ENCODE data around the gene LRR1.
"Not testable (repeated sequence)": the region's sequence is repeated elsewhere in the genome, so short reads cannot be mapped to it uniquely, and the experiment has no call there.

Gene LRR1

DNA sequence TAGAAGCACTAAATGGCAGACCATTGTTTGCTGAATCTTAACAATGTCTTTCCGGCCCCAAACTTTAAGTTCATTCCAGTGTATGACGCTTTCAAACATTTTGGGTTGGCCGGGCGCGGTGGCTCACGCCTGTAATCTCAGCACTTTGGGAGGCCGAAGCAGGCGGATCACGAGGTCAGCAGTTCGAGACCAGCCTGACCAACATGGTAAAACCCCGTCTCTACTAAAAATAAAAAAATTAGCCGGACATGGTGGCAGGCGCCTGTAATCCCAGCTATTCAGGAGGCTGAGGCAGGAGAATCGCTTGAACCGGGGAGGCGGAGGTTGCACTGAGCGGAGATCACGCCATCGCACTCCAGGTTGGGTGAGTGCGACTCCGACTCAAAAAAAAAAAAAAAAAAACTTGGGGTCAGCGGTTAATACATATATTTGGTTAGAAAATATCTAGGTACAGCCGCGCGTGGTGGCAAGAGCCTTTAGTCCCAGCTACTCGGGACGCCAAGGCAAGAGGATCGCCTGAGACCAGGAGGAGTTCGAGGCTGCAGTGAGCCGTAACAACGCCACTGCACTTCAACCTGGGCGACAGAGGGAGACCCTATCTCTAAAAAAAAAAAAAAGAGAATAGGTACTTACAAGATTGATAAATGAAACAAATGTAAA lies 13.6 kb upstream of the LRR1 start:
- H3K27ac ChIP-seq = peak overlapping the region; percentile 81
- not testable (repeated sequence) for DNase-seq (ENCODE audit: low read depth, low spot score)

DNA sequence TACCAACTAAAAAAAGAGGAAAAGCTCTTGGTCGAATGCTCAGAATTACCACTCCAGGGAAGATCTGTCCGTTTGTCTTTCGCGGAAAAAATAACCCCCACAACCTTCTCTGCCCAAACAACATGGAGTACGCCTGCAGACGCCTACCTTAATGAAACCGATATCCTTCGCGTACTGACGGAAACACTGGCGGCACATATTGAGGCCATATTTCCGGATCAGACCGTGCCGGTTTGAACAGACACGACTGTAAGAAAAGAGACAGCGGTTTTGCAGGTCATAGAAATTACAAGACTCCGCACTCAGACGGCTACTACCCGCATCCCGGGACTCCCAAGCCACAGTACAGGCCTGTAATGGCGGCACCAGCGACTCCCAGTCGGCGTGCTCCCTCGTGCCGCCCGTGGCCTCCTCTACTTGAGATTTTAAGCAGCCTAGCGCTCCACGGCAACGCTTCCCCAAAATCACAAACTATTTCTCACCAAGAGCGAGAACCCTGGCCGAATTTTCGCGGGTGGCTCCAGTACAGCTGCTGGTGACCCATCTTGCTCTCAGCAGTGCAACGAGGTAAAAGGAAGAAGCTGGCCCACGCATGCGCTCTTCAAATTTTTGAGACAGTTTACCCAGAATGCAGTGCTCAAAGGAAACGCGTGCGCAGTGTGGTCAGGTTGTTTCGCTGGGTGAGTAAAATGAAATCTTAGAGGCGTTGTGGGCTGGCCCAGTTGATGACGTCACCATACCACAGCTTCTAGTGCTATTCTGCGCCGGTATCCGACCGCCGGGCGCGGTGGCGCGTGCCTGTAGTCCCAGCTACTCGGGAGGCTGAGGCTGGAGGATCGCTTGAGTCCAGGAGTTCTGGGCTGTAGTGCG lies 12.7 kb upstream of the LRR1 start, which contains the start of gene RPS29:
RPS29 (minus strand) TSS at position 578 of the 870 bp plus-strand sequence; CDS start at position 544, 34 bp downstream.
- H3K27ac ChIP-seq = peak within 1 kb of the TSS; percentile 81
- DNase-seq (ENCODE audit: low read depth, low spot score) = peak; percentile 91

DNA sequence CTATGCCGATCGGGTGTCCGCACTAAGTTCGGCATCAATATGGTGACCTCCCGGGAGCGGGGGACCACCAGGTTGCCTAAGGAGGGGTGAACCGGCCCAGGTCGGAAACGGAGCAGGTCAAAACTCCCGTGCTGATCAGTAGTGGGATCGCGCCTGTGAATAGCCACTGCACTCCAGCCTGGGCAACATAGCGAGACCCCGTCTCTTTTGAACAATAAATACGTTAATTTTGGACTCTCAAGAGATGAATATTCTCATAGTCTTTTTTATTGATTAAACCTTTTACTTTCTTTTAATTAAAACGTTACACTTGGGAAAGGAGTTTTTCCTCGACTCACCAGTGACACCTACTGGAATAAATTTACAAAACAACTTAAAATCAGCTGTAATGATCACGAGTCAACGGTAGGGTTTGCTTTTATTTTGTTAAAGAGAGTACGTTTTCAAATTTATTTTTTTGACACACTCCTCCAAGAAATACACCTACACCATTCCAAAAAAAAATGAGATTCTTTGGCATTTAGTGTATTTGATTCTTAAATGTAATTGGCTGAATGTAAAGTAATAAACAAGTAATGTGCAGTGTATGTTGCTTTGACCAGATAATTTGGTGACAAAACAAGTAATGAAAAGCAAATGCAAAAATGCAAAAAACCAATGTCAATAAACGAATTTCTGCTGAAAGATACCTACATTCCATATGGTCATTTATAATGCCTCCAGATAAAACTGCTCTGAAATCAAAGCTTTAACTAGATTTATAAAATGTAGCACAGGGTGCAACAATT lies 11.9 kb upstream of the LRR1 start:
- DNase-seq (ENCODE audit: low read depth, low spot score) = peak; percentile 14
- H3K27ac ChIP-seq = peak overlapping the region; percentile 81

DNA sequence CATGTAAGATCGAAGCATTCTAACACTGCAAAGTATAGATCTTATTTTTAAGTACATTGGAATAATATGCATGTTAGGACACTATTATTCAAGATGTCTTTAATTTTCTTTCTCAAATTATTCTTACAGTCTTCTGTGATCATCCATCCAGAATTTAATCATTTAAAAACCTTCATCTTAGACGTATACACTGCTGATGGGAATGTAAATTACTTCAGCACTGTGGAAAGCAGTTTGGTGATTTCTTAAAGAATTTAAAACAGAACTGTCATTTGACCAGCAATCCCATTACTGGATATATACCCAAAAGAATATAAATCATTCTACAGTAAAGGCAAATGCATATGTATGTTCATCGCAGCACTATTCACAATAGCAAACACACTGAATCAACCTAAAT lies 9.4 kb upstream of the LRR1 start:
- no peak for DNase-seq (ENCODE audit: low read depth, low spot score)
- no peak overlapping the region for H3K27ac ChIP-seq

DNA sequence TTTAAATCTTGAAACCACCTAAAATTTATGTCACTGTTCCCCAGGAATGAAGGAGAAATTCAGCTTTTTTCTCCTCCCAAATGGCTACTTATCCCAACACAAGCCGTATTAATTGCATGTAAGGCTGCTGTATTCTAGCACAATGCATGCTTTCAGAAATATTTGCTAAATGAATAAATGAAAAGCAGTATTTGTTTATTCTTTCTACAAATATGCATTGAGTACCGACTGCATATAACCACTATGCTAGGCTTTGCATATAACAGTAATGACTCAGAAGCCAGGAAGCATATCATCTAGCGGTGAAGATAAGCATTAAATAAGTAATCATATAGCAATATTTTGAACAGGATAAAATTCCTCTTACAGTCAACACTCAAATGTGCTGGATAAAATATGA lies 5.7 kb upstream of the LRR1 start:
- DNase-seq (ENCODE audit: low read depth, low spot score) = no peak
- no peak overlapping the region for H3K27ac ChIP-seq

DNA sequence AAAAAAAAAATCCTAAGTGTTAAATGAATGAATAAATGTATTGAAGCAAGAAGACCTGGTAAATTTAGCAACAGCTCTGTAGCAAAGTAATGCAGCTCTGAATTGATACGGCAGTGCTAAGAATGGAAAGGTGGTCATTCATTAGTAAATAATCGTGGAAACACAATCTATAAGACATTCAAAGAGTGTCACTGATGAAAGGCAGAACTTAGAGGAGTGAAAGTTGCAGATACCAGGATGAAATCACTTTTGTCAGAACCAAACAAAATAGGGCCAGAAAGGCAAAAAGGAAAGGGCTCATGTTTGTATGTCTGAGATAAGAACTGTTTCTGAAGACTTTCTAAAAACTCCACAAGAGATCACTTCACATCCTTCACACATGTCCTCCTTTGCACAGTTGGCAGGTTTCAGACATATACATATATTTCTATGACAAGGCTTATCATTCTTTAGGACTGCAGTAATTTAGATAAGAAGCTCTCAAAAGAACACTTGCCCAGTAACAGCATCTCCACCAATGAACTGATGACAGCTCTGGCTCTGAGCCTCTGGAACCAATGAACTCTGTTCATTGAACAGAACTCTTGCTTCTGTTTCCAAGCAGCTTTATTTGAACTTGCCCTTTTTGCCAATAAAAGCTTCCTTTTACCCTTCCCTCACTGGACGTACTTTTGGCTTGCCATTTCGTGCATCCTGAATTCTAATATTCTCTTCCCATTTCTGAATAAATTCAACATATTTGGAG lies 4.2 kb upstream of the LRR1 start:
- H3K27ac ChIP-seq = no peak overlapping the region
- DNase-seq (ENCODE audit: low read depth, low spot score) = no peak

DNA sequence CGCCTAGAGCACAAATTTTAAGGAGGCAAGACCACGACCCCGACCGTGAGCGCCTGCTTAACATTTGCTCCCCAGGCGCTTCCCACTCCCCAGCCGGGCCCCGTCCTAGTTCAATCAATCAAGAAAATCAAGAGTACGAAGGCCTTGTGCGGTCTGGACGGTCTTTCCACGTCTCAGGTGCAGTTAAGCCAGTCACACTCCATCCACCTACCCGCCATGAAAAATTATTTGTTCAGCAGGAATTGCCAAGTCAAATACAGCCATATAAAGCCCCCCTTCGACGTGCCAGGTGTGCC lies 603 bp upstream of the LRR1 start:
- DNase-seq (ENCODE audit: low read depth, low spot score) = no peak
- H3K27ac ChIP-seq = peak overlapping the region; percentile 94

DNA sequence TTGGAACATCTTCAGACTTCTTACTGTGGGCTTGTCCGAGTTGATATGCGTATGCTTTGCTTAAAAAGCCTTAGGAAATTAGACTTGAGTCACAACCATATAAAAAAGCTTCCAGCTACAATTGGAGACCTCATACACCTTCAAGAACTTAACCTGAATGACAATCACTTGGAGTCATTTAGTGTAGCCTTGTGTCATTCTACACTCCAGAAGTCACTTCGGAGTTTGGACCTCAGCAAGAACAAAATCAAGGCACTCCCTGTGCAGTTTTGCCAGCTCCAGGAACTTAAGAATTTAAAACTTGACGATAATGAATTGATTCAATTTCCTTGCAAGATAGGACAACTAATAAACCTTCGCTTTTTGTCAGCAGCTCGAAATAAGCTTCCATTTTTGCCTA lies 8.8 kb downstream of the LRR1 start:
- H3K27ac ChIP-seq = no peak overlapping the region
- DNase-seq (ENCODE audit: low read depth, low spot score) = no peak

DNA sequence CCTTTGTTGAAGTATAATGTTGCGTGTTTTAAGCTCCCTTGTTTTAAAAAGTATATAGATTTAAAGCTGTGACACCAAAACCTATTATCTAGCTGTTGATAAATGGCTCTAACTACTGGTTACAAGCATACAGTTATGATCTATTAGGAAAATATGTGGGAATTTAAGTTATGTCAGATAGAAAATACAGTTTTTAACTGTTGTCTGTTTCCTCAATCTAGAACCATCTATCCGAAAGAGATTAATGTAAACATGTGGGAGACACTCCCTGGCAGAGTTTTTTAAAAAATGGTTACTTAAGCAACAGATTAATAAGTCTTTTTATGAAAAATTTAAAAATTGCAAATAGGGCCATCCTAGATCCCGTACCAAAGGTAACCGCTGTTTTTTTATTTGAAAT lies 13.5 kb downstream of the LRR1 start:
- H3K27ac ChIP-seq = no peak overlapping the region
- DNase-seq (ENCODE audit: low read depth, low spot score) = no peak

DNA sequence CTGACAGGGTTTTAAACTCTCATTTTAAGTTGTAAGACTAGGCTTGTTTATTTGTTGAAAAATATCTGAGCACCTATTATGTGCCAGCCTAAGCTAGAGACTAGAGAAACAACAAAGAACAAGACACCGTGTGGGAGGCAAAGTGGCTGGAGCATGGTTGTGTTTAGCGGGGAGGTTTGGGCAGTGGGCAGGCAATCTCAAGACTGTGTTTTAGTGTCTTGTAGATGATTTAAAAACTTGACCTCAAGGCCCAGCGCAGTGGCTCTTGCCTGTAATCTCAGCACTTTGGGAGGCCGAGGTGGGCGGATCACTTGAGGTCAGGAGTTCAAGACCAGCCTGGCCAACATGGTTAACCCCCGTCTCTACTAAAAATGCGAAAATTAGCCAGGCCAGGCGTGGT lies 13.9 kb downstream of the LRR1 start:
- no peak overlapping the region for H3K27ac ChIP-seq
- DNase-seq (ENCODE audit: low read depth, low spot score) = no peak

DNA sequence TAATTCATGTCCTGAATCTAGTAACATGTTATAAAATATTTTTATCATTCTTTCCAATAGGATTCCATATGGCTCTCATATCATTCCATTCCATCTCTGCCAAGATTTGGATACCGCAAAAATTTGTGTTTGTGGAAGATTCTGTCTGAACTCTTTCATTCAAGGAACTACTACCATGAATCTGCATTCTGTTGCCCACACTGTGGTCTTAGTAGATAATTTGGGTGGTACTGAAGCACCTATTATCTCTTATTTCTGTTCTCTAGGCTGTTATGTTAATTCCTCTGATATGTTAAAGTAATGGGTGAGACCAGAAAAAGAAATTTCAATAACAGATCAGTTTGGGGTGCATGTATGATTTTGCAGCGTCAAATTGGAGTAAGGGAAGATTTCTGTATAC lies 15.5 kb downstream of the LRR1 start:
- no peak for DNase-seq (ENCODE audit: low read depth, low spot score)
- H3K27ac ChIP-seq = no peak overlapping the region

DNA sequence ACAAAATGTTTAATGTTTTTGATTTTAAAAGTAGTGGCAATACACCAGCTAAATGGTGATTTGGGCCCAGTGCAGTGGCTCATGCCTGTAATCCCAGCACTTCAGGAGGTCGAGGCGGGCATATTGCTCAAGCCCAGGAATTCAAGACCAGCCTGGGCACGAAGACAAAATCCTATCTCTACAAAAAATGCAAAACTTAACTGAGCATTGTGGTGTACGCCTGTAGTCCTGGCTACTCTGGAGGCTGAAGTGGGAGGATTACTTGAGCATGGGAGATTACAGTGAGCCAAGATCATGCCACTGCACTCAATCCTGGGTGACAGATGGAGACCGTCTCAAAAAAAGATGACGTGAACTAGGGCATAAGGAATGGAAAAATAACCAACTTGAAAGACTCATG lies 17.0 kb downstream of the LRR1 start:
- DNase-seq (ENCODE audit: low read depth, low spot score) = no peak
- no peak overlapping the region for H3K27ac ChIP-seq

DNA sequence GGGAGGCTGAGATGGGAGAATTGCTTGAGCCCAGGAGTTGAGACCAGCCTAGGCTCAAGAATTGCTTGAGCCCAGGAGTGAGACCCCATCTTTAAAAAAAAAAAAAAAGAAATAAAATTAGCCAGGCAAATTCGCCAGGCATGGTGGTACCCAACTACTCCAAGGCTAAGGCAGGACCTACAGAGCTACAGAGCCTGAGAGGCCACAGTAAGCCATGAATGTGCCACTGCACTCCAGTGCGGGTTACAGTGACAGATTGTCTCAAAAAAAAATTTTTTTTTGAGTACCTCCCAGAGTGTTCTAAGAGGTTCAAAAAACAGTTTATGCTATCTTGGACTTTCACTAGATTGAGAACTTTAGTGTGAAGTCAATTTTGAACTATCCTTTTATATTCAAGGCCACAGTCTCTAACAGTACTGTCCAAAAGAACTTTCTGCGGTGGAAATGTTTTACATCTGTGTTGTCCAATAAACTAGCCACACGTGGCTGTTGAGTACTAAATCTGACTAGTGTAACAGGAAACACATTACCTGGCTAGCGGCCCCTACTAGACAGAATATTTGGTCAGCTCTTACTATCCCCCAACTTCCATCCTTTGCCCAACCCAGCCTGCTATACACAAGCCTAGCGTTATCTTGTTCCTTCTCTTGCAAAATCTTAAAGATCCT lies 19.2 kb downstream of the LRR1 start:
- no peak for DNase-seq (ENCODE audit: low read depth, low spot score)

DNA sequence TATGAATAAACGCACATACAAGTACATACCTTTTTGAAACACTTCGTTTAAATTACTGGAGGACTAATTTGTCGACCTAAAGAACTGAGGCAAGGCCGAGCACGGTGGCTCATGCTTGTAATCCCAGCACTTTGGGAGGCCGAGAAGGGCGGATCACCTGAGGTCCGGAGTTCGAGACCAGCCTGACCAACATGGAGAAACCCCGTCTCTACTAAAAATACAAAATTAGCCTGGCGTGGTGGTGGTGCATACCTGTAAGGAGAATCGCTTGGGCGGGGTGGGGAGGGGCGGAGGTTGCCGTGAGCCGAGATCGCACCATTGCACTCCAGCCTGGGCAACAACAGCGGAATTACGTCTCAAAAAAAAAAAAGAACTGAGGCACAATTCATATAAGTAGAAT lies 20.5 kb downstream of the LRR1 start:
- H3K27ac ChIP-seq = peak overlapping the region; percentile 96
- DNase-seq (ENCODE audit: low read depth, low spot score) = not testable (repeated sequence)

More for the DNA sequence above, 19.2 kb downstream of the LRR1 start:
- H3K27ac ChIP-seq = peak overlapping the region; percentile 96

DNA sequence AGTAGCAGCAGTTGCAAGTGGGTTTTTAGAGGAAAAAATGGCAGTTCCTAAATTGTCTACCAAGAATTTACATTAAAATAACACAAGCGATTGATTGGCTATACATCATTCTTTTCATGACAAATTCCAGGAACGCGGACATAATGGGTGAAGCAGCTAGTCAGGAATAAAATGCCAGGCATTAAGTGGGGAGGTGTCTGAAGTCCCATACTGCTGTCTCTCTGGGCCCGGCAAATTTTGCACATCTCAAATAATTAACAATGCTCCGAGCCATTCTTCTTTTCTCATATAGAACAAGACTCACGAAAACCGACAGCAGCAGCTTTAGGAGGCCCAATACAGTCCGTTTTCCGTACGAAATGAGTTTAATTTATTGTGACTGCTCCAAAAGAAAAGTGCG lies 21.0 kb downstream of the LRR1 start:
- DNase-seq (ENCODE audit: low read depth, low spot score) = no peak
- peak overlapping the region; percentile 96 for H3K27ac ChIP-seq

DNA sequence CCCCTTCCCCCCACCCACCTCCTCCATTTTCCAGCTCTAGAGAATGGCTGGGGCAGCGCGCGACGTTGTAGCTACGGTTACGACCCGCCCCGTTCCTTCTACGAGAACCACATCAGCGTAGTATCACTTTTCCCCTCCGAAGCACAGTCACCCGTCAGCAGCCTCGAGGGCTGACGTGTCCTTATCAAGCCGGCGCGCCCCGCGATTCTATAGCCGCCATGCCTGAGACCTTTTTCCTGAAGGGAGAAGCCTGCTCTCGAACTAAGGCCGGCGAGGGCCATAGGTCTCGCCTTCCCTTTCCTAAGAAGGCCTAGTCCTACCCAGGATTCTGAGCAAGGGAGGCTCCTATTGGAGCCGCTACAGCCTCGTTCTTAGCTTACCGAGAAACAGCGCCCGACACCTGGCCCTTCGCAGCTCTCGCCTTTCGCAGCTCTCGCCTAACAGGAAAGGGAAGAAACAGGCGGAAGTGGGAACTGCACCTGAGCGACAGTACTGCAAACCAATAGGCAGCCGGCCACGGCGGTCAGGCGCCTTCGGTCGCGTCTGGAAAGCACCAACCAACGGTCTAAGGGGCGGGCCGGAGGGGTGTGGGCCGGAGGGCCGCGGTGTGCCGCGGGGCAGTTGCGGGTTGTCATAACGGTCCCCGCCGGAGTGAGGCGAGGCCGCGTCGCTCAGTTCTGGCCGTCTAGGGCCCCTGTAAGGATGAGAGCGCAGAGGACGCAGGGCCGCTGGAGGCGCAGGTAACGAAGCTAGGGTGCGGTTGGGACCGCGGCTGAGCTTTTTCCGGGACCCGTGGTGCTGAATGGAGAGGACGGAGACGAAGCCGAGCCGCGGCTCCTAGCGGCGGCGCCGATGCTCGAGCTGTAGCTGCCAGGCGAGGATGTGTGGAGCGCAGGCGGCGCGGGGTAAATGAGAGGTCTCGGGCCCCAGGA lies 21.7 kb downstream of the LRR1 start, which contains the start of the genes MGAT2 and RPL36AL:
MGAT2 (plus strand) TSS at position 618 of the 932 bp plus-strand sequence. CDS start 470 bp downstream, outside the sequence.
RPL36AL (minus strand) TSS at position 445 of the 932 bp plus-strand sequence. CDS start 1,522 bp downstream, outside the sequence.
- H3K27ac ChIP-seq = peak within 1 kb of the TSS; percentile 96

DNA sequence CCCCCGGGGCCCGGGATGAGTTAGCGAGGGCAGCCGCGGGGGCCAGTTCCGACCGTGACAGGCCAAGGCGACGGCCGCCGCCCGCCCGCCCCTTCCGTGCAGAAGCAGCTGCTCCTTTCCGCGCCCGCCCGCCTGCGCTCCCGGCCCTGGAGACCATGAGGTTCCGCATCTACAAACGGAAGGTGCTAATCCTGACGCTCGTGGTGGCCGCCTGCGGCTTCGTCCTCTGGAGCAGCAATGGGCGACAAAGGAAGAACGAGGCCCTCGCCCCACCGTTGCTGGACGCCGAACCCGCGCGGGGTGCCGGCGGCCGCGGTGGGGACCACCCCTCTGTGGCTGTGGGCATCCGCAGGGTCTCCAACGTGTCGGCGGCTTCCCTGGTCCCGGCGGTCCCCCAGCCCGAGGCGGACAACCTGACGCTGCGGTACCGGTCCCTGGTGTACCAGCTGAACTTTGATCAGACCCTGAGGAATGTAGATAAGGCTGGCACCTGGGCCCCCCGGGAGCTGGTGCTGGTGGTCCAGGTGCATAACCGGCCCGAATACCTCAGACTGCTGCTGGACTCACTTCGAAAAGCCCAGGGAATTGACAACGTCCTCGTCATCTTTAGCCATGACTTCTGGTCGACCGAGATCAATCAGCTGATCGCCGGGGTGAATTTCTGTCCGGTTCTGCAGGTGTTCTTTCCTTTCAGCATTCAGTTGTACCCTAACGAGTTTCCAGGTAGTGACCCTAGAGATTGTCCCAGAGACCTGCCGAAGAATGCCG lies 22.6 kb downstream of the LRR1 start:
- no peak for DNase-seq (ENCODE audit: low read depth, low spot score)
- H3K27ac ChIP-seq = peak overlapping the region; percentile 96

More for the DNA sequence above, 21.7 kb downstream of the LRR1 start, which contains the start of the genes MGAT2 and RPL36AL:
- peak; percentile 94 for DNase-seq (ENCODE audit: low read depth, low spot score)
